A204.1 (cell line): ENCODE measurements around the gene DAPK1.

Source experiments
- FAIRE-seq: peaks from 2 replicates; lab custom pipeline; 2012; peaks lifted over from hg19 to GRCh38; lab: Jason Lieb, UNC

Gene DAPK1

DNA sequence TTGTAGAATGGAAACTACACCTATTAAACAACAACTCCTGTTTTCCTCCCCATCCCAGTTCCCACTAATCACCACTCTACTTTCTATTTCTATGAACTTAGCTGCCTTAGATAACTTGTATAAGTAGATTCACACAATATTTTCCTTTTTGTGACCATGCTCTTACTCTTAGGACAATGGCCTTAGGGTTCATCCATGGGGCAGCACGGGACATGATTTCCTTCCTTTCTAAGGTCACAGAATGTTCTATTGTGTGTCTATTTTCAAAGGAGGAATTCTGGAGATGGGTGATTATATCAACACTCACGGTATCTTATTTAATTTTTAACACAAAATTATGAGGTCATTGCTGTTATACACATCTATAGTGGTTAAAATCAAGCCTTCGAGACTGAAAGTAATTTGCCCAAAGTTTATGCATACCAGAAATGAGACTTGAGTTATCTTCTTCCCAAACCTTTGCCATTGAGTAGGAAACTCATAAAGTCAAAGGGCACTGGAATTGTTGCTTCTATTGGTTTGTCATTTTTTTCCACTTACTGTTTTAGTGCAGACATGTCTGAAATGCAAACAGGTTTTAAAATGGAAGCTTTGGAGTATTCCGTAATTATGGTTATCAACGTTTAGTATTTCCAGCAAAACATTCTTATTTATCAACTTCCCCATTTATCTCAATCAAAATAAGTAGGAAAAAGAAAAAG is 251.8 kb downstream of the DAPK1 start:
- no peak for FAIRE-seq

DNA sequence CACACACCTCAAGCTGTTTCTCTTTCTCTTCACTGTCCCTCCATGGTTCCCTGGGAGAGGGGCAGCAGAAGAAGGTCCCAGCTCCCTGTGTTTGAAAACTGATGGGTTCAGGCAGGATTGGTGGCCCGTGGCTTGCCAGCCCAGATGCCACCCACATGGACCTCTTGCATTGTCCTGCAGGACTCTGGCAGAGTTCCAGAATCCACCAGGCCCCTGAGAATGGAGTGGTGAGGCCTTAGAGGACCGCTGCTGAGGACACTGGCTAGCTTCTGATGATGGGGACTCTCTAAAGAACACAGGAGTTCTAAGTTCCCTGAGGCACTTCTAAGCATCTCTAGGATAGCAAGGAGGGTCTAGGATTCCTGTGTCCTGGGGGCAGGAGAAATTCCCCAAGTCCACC is 253.1 kb downstream of the DAPK1 start:
- no peak for FAIRE-seq

DNA sequence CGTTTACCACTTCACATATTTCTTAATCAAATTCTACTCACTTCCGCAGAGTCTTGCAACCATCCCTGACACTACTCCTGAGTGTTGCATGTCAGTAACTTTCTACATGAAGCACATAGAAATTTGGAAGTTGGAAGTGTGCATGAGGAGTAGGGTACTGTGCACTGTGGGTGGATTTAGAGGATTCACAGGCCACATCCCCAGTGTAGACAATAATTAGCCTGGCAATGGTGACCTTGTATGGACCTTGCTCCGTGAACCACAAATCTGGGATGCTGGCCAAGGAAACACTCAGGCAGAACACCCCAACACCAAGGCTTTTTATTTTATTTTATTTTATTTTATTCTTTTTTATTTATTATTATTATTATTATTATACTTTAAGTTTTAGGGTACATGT is 253.8 kb downstream of the DAPK1 start:
- no peak for FAIRE-seq

DNA sequence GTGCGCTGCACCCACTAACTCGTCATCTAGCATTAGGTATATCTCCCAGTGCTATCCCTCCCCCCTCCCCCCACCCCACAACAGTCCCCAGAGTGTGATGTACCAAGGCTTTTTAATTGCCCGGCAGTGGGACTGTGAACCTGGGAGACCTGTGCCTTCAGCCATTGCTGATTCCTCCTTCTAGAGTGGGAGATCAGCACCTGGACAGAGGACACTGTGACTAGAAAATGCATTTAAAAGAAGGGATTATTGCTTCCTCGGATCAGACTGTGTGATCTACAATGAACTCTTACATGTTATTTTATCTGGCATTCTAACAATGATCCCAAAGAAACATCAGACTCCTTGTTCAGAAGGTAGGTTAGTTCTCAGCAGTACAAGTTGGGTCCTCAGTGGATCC is 254.2 kb downstream of the DAPK1 start:
- FAIRE-seq = no peak

DNA sequence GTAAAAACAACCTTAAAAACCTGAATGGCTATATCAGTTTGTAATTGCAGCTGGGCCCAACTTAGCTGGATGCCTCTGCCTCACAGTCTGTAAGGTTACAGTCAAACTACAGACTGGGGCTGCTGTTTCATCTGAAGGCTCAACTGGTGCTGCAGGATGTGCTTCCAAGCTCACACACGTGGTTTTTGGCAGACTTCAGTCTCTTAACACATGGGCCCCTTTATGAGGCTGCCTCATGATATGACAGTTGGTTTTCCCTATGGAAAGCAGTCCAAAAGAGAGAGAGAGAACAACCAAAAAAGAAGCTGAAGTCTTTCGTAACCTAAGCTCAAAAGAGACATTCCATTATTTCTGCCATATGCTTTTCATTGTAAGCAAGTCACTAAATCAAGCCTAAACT is 255.6 kb downstream of the DAPK1 start:
- no peak for FAIRE-seq
